ENCODE results near the gene IGFL1. TPM values are rescaled to one million over a fixed set of nuclear protein-coding genes. Genes with fewer than 3 reads are reported as not detected.
"Not testable (repeated sequence)": the region's sequence is repeated elsewhere in the genome, so short reads cannot be mapped to it uniquely, and the experiment has no call there.

IGFL1 gene
- polyA plus RNA-seq (2013, experiment 1 of 4), result not detected
- not detected for polyA plus RNA-seq (2013, experiment 2 of 4)
- not detected for polyA plus RNA-seq (2013, experiment 3 of 4)
- polyA plus RNA-seq (2013, experiment 4 of 4), result not detected

DNA sequence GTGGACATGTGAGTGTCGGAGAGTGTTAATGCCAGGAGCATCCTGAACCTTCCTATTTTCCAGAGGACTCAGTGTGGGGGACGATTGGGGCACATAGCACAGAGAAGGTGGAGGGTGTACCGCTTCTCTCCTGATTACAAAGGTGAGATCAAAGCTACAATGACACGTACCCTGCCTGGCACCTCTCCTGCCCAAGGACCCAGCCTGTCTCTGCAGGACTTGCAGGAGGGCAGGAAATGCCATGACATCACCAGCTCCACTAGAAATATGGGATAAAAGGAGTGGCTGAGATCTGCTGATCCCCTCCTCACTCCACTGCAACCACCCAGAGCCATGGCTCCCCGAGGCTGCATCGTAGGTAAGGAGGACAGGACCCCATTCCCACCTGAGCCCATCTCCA is at the start of gene IGFL1:
Gene IGFL1, plus strand, starts transcription at position 301 of the 400 bp plus-strand sequence. Its CDS starts 33 bp downstream, at position 334.
- H3K27me3 ChIP-seq (ENCODE audit: control insufficient read depth, insufficient read depth, low read length, poor library complexity, severe bottlenecking), result no peaks in the 10 kb centered on the region
- no peak within 1 kb of the TSS for H3K4me3 ChIP-seq (ENCODE audit: insufficient read depth, low read depth, low read length)

DNA sequence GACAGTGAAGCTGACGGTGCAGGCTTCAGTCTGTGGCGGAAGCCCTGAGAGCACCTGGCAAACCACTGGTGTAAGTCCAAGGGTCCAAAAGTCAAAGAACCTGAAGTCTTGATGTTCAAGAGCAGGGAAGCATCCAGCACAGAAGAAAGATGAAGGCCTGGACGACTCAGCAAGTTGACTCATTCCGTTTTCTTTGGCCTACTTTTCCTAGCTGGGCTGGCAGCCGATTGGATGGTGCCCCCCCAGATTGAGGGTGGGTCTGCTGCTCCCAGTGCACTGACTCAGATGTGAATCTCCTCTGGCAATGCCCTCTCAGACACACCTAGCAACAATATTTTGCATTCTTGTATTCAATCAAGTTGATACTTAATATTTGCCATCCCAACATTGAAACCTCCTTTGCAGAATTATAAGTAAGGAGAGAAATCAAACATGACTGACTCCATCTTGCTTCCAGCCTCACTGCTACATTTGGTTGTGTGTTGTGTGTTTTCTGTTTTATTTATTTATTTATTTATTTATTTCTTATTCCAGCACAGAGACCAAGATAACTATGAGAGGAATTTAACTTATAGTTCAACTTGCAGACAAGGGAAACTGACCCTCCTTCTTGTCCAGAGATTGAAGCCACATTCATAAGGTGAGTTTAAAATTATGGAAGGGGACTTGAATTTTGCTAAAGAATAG is 48.7 kb upstream of the IGFL1 start:
- no peaks in the 10 kb centered on the region for H3K4me1 ChIP-seq (ENCODE audit: control insufficient read depth, insufficient read depth, low read length)
- no peak overlapping the region for H3K27ac ChIP-seq (ENCODE audit: insufficient read depth, low read depth, low read length, poor library complexity, severe bottlenecking)
- 80 to 83% methylated on average over 5 of the region's 5 CpGs for WGBS, 2 experiments
- H3K9me3 ChIP-seq (ENCODE audit: control insufficient read depth, low read length), result no peaks in the 10 kb centered on the region
- H3K27me3 ChIP-seq (ENCODE audit: control insufficient read depth, insufficient read depth, low read length, poor library complexity, severe bottlenecking), result no peaks in the 10 kb centered on the region
- H3K4me3 ChIP-seq (ENCODE audit: insufficient read depth, low read depth, low read length), result no peak overlapping the region
- H3K36me3 ChIP-seq (ENCODE audit: control insufficient read depth, insufficient read depth, low read length), result no peaks in the 10 kb centered on the region

More for the DNA sequence above, at the start of gene IGFL1:
- Histone ChIP-seq H3K27ac (ENCODE audit: insufficient read depth, low read depth, low read length, poor library complexity, severe bottlenecking) (no peak within 1 kb of the TSS), H3K4me1 (ENCODE audit: control insufficient read depth, insufficient read depth, low read length) (no peaks in the 10 kb centered on the region), H3K36me3 (ENCODE audit: control insufficient read depth, insufficient read depth, low read length) (no peaks in the 10 kb centered on the region), H3K9me3 (ENCODE audit: control insufficient read depth, low read length) (no peaks in the 10 kb centered on the region)
- WGBS, 2 experiments, result 87 to 89% methylated on average over 6 of the region's 6 CpGs

DNA sequence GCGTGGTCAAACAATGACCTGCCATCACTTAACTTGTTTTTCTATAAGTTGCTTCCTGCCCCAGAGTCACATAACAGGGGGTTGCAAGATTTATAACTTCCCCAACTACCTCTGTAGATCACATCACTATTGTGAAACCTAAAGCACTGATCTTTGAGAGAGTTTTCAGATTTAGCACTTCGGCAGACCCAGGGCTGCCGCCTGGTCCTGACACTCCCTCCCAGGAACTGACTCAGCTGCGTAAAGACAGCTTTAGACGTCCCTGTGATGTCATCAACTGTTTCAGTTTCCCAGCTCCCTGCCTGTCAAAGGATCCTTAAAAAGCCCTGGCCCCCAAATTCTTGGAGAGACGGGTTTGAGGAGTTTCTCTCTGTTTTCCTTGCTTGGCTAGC is 48.2 kb upstream of the IGFL1 start:
- WGBS, 2 experiments, result 76 to 79% methylated on average over 6 of the region's 6 CpGs

DNA sequence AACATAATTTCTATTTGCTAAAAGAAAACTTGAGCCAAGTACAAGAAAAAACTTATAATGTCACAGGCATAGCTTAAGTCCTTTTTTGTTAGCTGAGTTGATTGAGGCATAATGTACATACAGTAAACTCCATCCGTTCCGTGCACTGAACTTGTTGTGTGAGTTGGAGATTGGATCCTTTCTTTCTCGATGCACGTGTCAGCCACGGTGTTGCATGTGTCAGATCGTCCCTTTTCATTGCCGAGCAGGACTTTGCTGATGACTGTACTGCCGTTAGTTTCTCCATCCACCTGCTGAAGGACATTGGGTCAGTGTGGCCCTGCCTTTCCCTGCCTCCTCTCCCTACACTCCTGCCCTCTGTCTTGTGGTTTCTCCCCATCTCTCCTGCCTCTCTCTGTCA is 47.1 kb upstream of the IGFL1 start:
- Histone ChIP-seq H3K27ac (ENCODE audit: insufficient read depth, low read depth, low read length, poor library complexity, severe bottlenecking) (no peak overlapping the region), H3K36me3 (ENCODE audit: control insufficient read depth, insufficient read depth, low read length) (no peaks in the 10 kb centered on the region), H3K4me3 (ENCODE audit: insufficient read depth, low read depth, low read length) (no peak overlapping the region), H3K4me1 (ENCODE audit: control insufficient read depth, insufficient read depth, low read length) (no peaks in the 10 kb centered on the region), H3K27me3 (ENCODE audit: control insufficient read depth, insufficient read depth, low read length, poor library complexity, severe bottlenecking) (no peaks in the 10 kb centered on the region), H3K9me3 (ENCODE audit: control insufficient read depth, low read length) (no peaks in the 10 kb centered on the region)
- WGBS, 2 experiments, result 94 to 96% methylated on average over 8 of the region's 8 CpGs

More for the DNA sequence above, 48.2 kb upstream of the IGFL1 start:
- Histone ChIP-seq H3K27me3 (ENCODE audit: control insufficient read depth, insufficient read depth, low read length, poor library complexity, severe bottlenecking) (no peaks in the 10 kb centered on the region), H3K9me3 (ENCODE audit: control insufficient read depth, low read length) (no peaks in the 10 kb centered on the region), H3K27ac (ENCODE audit: insufficient read depth, low read depth, low read length, poor library complexity, severe bottlenecking) (no peak overlapping the region), H3K4me1 (ENCODE audit: control insufficient read depth, insufficient read depth, low read length) (no peaks in the 10 kb centered on the region), H3K36me3 (ENCODE audit: control insufficient read depth, insufficient read depth, low read length) (no peaks in the 10 kb centered on the region), H3K4me3 (ENCODE audit: insufficient read depth, low read depth, low read length) (no peak overlapping the region)

DNA sequence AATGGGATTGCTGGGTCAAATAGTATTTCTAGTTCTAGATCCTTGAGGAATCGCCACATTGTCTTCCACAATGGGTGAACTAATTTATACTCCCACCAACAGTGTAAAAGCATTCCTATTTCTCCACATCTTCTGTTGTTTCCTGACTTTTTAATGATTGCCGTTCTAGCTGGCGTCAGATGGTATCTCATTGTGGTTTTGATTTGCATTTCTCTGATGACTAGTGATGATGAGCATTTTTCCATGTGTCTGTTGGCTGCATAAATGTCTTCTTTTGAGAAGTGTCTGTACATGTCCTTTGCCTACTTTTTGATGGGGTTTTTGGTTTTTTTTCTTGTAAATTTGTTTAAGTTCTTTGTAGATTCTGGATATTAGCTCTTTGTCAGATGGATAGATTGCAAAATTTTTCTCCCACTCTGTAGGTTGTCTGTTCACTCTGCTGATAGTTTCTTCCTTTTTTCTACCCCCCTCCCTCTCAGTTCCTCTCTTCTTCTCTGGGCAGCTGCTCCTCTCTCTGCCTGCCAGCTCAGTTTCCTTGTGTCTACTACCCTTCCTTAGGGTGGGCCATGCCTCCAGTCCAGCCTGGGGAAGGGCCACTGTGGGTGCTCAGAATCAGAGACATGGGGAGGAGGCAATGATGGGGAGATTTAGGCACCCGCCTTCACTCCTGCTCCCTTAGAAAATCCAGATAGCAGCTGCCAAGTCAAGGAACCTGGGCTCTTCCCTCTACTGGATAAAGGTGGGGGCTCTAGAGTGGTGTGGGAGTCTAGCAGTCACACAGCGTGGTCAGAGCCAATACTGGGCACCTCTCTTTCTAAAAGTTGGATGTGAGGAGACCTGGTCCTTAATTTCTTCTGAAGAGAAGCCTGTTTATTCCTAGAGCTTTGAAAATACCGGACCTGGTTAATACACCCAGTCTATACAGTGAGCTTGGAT is 44.5 kb upstream of the IGFL1 start:
- not testable (repeated sequence) for H3K4me1 ChIP-seq (ENCODE audit: control insufficient read depth, insufficient read depth, low read length); H3K27ac ChIP-seq (ENCODE audit: insufficient read depth, low read depth, low read length, poor library complexity, severe bottlenecking); H3K4me3 ChIP-seq (ENCODE audit: insufficient read depth, low read depth, low read length); H3K9me3 ChIP-seq (ENCODE audit: control insufficient read depth, low read length); H3K27me3 ChIP-seq (ENCODE audit: control insufficient read depth, insufficient read depth, low read length, poor library complexity, severe bottlenecking); H3K36me3 ChIP-seq (ENCODE audit: control insufficient read depth, insufficient read depth, low read length)
- 97% methylated on average over 6 of the region's 6 CpGs for WGBS, 2 experiments

DNA sequence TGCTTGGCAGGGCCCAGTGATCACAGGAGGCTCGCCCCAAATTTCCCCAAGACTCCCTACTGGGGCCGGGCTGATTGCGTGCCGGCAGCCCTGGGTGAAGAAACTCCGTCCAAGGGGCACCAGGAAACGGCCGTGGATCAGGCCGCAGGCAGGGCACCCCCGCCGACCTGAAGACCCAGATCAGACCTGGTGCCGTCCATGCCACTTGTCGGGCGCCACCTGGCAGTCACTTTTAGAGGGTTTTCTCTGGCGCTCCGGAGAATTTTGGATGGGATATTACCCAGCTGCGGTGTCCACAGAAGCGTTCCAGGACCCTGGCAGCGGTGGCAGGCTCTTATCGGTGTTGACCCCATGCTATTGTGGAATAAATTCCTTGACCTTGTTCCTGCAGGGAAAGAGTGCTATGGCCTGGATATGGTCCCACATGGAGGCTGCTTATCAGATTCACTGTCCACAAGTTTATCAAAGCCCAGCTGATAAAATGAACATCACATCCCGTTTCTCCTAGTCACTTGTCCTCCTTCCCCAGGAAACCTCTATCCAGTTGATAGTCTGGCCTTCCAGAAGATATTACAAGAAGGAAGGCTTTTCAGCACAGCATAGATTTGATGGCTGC is 43.3 kb upstream of the IGFL1 start:
- Histone ChIP-seq H3K36me3 (ENCODE audit: control insufficient read depth, insufficient read depth, low read length) (no peaks in the 10 kb centered on the region), H3K9me3 (ENCODE audit: control insufficient read depth, low read length) (no peaks in the 10 kb centered on the region), H3K4me3 (ENCODE audit: insufficient read depth, low read depth, low read length) (no peak overlapping the region), H3K27me3 (ENCODE audit: control insufficient read depth, insufficient read depth, low read length, poor library complexity, severe bottlenecking) (no peaks in the 10 kb centered on the region), H3K4me1 (ENCODE audit: control insufficient read depth, insufficient read depth, low read length) (no peaks in the 10 kb centered on the region), H3K27ac (ENCODE audit: insufficient read depth, low read depth, low read length, poor library complexity, severe bottlenecking) (no peak overlapping the region)
- WGBS, 2 experiments, result 94% methylated on average over 20 of the region's 20 CpGs

DNA sequence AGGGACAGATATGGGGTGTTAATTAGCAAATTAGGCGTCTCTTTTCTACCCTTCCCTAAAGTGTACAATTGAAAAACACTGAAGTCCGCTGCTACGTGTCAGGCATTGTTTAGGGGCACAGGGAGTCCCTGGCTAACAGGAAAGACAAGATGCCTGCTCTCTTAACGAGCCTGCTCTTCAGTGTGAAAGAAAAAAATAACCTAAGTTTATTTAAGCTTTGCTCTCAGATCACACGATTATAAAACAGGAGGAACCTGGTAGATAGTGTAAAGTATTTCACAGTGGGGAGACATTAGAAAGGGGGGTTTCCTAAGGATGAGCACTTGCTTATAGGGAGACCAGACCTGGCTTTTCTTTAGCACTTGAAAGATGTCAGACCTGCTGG is 42.8 kb upstream of the IGFL1 start:
- H3K9me3 ChIP-seq (ENCODE audit: control insufficient read depth, low read length), result no peaks in the 10 kb centered on the region
- no peak overlapping the region for H3K4me3 ChIP-seq (ENCODE audit: insufficient read depth, low read depth, low read length)
- no peaks in the 10 kb centered on the region for H3K27me3 ChIP-seq (ENCODE audit: control insufficient read depth, insufficient read depth, low read length, poor library complexity, severe bottlenecking)
- no peak overlapping the region for H3K27ac ChIP-seq (ENCODE audit: insufficient read depth, low read depth, low read length, poor library complexity, severe bottlenecking)
- 91 to 92% methylated on average over 5 of the region's 5 CpGs for WGBS, 2 experiments
- no peaks in the 10 kb centered on the region for H3K36me3 ChIP-seq (ENCODE audit: control insufficient read depth, insufficient read depth, low read length)
- H3K4me1 ChIP-seq (ENCODE audit: control insufficient read depth, insufficient read depth, low read length), result no peaks in the 10 kb centered on the region

DNA sequence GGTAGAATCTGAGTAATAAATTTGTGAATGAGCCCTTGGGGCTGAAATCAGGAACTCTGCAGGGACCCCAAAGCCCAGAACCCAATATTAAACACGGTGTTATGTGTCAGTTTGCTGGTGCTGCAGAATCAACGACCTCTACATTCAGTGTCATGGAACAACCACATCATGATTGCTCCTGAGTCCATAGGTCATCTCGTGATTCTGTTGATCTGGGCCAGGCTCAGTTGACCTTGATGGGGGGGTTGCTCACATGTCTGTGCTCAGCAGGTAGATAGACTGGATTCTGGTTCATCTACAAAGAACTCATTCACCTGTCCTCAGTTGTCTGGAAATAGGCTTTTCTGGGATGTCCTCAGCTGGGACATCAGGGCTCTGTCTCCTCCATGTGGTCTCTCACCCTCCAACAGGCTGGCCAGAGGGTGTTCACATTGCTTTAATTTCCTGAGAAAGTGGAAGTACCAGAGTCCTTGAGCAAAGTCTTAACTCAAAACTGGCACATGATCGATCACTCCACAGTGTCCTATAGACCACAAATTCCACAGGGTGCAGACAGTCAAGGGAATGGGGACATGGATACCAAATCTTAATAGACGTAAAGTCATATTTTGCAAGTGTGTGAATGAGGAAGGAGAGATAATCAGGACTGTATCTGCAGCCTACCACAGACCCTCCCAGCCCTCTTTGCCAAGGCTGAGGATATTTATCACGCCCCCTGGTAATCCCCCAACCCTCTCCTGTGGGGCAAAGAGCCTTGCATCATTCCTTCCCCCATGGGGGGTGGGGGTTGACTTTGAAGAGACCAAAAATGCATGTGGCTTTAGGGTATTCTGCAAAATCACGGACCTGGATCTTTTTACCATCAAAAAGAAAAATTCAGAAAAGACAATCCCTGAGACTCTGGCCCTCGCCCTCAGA is 39.3 kb upstream of the IGFL1 start:
- no peaks in the 10 kb centered on the region for H3K27me3 ChIP-seq (ENCODE audit: control insufficient read depth, insufficient read depth, low read length, poor library complexity, severe bottlenecking)
- H3K36me3 ChIP-seq (ENCODE audit: control insufficient read depth, insufficient read depth, low read length), result no peaks in the 10 kb centered on the region
- WGBS, 2 experiments, result 85 to 86% methylated on average over 7 to 8 of the region's 8 CpGs
- H3K9me3 ChIP-seq (ENCODE audit: control insufficient read depth, low read length), result no peaks in the 10 kb centered on the region
- no peaks in the 10 kb centered on the region for H3K4me1 ChIP-seq (ENCODE audit: control insufficient read depth, insufficient read depth, low read length)
- no peak overlapping the region for H3K27ac ChIP-seq (ENCODE audit: insufficient read depth, low read depth, low read length, poor library complexity, severe bottlenecking)
- H3K4me3 ChIP-seq (ENCODE audit: insufficient read depth, low read depth, low read length), result no peak overlapping the region

DNA sequence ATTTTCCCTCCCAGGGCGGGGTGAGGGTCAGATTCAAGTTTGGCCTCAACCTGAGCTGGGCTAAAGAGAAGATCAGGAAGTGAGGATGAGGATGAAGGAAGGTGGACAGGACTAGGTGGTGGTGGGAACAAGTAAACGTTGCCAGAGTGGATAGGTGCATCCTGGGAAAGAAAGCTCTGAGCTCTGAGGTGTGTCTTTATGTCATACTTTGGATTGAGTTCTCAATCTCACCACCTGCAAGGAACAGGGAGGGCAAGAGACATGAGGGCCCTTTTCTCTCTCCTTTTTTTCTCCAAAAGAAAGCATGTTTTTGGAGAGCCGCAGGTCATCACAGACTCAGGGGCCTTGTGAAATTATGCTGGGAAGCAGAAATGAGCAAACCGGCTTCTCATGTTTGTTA is 38.2 kb upstream of the IGFL1 start:
- Histone ChIP-seq H3K4me1 (ENCODE audit: control insufficient read depth, insufficient read depth, low read length) (no peaks in the 10 kb centered on the region), H3K27ac (ENCODE audit: insufficient read depth, low read depth, low read length, poor library complexity, severe bottlenecking) (no peak overlapping the region), H3K4me3 (ENCODE audit: insufficient read depth, low read depth, low read length) (no peak overlapping the region), H3K36me3 (ENCODE audit: control insufficient read depth, insufficient read depth, low read length) (no peaks in the 10 kb centered on the region), H3K9me3 (ENCODE audit: control insufficient read depth, low read length) (no peaks in the 10 kb centered on the region), H3K27me3 (ENCODE audit: control insufficient read depth, insufficient read depth, low read length, poor library complexity, severe bottlenecking) (no peaks in the 10 kb centered on the region)
- WGBS, 2 experiments, result 92 to 95% methylated on average over 4 of the region's 4 CpGs
